HG03342 (cell line): Measurements from ENCODE around the gene CD63.

Experiments
- ATAC-seq: cut with Tn5 transposase; IDR thresholded peaks from one replicate; pipeline ENCODE4 v1.9.1; 2021; ENCODE audit warnings: mild to moderate bottlenecking, moderate library complexity; ENCODE audit not compliant: unreplicated experiment

Gene CD63

GRCh38 chr12:55707841-55708694 lies 20.7 kb downstream of the CD63 start, which contains the start of gene ITGA7:
ITGA7 (minus strand) TSS chr12:55707904; CDS start chr12:55707682, 222 bp downstream.
- ATAC-seq: no peak

DNA sequence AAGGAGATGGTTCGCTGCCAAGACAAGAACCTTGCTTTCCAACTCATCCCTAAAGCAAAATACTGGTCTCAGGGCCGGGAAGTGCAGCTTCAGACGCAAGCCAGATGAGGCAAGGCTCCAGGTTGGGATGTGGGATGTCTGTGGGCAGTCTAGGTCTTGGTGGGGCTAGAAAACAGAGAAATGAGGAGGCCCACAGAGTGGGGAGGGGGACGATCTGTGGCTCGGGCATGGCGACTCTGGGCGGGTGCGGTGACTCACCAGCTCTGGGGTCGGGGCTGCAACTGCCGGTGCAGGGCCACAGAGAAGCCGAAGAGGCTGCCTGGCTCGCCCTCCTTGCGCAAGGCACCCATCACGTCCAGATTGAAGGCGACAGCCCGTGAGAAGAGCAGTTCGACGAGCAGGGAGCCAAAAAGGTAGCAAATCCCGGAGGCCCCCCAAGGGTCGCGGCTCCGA lies 21.6 kb downstream of the CD63 start:
- no peak for ATAC-seq

- no peak for ATAC-seq
Observed at GRCh38 chr12:55706568-55707218, 22.1 kb downstream of the CD63 start.

GRCh38 chr12:55705782-55706402 lies 22.9 kb downstream of the CD63 start:
- ATAC-seq: no peak

DNA sequence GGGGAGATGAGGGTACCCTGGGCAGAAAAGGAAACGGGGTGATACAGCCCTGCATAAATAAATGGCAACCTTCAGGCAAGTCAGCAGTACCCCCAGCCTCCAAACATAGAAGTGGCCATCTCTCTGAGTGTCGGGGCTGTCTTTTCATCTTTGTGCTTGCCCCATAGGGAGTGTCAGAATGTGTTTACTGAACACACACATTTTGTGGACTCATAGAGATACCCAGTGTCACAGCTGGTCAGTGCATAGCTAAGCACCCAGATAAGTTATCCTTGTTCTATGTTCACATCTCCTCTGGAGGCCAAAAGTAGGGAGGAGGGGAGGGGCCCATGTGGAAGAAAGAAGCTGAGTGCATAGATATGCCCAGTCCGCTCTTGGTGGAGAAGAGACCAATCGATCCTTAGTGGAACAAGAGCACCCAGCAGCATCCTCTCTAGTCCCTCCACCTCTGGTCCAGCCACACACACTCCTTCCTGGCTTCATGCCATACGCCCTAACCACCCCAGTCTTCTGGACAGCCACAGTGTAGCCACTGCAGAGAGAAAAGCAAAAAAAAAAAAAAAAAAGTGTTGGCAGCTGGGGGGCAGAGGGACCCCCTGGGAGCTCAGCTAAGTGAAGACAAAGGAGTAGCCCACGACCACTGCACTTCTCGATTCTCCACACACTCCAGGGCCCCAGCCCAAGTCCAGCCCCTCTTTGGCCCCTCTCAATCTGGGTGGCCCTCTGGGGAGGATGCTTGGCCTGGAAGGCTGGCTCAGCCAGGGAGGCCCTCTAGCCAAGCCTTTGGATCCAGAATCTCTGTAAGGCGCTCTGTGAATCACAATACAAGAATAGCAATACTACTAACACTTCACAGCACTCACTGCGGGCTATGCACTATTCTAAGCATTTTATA lies 23.7 kb downstream of the CD63 start:
- ATAC-seq: no peak

DNA sequence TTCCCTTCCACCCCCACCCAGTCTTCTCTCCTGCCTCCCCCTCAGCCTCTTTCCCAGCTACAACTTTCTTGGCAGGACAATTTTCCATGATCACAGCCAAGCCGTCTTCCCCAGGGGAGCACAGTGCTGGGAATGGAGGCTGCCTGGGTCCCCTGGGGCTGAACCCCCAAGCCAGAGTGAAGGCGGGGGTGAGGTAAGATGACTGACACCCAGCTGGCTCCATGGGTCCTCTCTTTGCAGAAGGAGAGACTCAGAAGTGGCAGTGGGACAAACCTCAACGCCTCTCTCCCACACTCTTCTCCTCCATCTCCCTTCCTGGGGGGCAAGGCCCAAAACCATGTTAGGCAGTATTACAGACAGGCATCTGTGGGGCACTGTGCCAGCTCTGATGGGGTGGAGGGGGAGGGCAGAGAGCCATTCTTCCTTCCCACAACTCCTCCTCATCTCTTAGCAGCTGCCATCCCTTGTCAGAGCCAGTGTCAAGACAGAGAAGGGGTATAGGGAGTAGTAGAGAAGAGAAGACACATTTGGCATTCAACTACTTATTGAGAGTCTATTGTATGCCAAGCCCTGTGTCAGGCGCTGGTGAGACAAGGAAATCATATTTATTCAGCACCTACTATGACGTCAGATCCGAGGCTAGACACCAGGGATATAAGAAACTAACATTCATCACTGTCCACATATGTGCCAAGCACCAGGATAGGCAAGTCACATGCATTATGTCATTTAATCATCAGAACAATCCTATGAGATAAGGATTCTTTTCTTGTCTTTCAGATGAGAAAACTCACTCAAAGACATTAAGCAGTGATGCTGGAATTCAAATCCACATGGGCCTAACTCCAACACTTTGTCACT lies 24.7 kb downstream of the CD63 start:
- no peak for ATAC-seq

DNA sequence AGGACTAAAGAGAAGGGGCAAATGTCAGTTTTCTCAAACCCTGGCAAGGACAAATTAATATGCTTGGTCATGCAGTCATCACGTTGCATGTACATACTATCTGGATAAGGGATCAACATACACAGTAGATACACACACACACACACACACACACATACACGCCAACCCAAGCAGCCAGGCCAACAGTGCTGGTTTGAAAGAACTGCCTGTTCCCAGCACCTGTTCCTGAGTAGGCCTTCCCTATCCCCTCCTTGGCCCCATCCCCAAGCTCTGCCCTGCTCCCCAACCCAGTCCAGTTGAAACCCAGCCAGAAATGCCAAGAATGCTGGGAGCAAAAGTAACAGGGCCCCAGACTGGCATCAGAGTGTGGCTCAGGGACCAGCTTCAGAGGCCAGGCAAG lies 25.5 kb downstream of the CD63 start:
- ATAC-seq: no peak

- no peak for ATAC-seq
Observed at GRCh38 chr12:55702861-55703260, 25.9 kb downstream of the CD63 start.

- ATAC-seq: no peak
Observed at GRCh38 chr12:55700255-55701018, 28.4 kb downstream of the CD63 start.

GRCh38 chr12:55699471-55700055 lies 29.2 kb downstream of the CD63 start:
- no peak for ATAC-seq

GRCh38 chr12:55698965-55699364 lies 29.8 kb downstream of the CD63 start:
- no peak for ATAC-seq

DNA sequence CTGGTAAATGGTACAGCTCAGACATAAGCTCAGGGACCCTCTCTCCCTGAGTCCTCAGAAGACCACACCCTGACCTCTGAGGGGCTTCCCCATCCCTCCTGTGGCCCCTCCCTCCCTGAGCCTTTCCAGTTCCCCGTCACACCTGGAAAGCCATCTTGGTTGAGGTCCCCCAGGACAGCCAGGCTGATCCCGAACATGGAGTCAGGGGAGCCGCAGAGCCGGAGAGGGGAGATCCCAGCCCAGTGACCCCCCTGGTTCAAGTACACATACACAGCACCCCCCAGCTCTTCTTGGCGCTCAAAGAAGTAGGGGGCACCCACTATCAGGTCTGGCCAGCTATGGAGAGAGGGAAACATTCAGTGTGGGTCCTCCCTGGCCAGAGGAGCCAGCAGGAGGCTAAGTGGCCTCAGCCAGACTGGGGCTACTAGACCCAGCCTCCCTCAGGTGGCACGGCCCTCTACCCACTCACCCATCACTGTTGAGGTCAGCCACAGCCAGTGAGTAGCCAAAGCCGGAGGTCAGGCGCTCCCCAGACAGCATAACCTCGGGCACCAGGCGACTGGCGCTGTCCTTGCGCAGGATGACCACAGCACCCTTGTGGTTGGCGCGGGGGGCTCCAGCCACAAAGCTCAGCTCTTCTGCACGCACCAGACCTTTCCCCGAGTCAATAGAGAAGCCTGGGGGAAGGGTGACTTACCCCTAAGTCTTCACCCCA lies 30.4 kb downstream of the CD63 start:
- ATAC-seq: no peak

- no peak for ATAC-seq
Observed at GRCh38 chr12:55697686-55698085, 31.1 kb downstream of the CD63 start.

GRCh38 chr12:55696796-55697462 lies 31.9 kb downstream of the CD63 start:
- ATAC-seq: no peak

DNA sequence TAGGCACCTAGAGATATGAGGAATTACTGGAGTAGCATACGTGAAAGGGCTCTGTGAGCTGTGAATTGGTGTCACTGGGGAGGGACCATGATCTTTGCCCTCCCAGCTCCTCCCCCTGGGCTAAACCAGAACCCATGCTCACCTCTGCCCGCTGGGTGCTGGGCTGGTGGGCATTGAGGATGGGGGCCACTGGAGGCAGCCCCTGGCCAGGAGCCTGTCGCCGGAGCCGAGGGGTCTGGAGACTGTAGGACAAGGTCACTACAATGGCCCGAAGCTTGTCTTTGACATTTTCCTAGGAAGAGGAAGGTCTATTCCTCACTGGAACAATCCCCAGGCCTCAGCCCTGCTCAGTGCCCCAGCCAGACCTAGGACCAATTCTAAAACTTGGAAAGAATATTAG lies 32.7 kb downstream of the CD63 start:
- ATAC-seq: no peak

DNA sequence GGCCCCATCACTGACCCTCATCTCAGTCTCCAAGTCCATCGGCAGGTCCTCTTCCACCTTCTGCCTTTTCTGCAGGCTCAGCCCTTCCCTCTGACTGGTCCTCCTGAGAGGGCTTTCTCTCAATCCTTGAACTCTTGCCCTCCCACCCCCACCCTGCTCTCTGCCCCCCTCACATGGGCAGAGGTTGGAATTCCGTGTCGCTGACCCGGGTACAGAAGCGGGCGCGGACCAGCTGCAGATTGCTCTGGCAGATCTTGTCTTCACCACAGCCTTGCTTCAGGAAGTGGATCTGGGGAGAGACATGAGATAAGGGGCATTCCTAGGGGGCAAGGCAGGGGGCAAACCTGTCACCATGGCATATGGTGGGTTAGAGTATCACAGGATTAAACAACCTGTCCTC lies 33.5 kb downstream of the CD63 start:
- no peak for ATAC-seq

- no peak for ATAC-seq
Observed at GRCh38 chr12:55694651-55695050, 34.2 kb downstream of the CD63 start.

DNA sequence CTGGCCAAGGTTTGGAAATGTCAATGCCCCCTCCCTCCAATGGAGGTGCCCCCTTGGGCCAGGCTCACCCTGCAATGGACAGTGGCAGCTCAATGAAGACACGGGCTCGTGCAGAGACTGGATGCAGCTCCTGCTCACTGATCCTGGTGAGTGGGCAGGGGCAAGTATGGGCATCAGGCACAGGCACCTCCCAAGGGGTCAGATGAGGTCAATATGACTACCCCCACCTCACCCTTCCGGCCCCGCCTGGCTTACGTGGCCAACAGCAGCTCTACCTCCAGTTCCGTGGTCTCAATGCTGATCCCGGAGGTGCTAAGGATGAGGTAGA lies 34.7 kb downstream of the CD63 start:
- no peak for ATAC-seq
